ENCODE measurements around the gene IL3RA.
"Not testable (repeated sequence)": the region's sequence is repeated elsewhere in the genome, so short reads cannot be mapped to it uniquely, and the experiment has no call there.

Gene IL3RA

DNA sequence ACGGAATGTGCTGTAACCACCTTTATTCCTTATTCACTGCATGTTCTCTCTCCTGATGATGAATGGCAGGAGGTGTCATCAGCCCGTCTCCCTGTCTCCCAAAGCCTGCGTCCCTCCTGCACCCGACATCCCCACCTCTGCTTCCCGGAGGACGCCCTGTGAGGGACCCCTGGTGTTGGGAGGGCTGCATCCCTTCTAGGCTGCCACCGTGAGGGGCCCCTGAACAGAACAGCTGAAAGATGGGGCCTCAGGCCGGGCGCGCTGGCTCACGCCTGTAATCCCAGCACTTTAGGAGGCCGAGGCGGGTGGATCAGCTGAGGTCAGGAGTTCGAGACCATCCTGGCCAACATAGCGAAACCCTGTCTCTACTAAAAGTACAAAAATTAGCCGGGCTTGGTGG, 89.7 kb downstream of the IL3RA start:
- not testable (repeated sequence) for DNase-seq

DNA sequence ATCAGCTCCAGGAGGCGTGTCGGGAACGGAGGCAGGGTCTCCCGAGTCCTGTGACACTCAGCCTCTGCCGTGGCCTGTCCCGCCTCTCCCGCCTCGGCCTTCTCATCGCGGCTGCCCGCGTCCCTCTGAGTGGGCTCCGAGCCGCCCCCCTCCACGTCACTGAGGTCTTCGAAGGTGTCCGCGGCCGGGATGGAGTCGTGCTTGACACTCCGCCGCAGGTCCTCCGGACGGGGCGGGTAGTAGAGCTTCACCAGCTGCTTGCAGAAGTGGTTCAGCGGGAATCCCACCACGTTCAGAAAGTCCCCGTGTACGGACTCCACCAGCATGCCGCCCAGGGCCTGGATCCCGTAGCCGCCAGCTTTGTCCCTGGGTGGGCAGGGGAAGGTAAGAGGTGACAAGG, 91.2 kb downstream of the IL3RA start:
- no peak for DNase-seq

DNA sequence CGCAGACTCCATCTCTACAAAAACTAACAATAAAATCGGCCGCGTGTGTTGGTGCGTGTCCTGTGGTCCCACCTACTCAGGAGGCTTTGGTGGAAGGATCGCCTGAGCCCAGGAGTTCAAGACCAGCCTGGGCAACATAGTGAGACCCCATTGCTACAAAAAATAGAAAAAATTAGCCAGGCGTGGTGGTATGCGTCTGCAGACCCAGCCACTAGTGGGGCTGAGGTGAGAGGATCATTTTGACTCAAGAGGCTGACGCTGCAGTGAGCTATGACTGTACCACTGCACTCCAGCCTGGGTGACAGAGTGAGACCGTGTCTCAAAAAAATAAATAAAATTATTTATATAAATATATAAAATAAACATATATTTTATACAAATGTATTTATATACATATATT, 93.9 kb downstream of the IL3RA start:
- DNase-seq = no peak
